Adipose tissue (tissue), 3 donors: Measurements from ENCODE around the gene DELE1. TPM values are rescaled to one million over a fixed set of nuclear protein-coding genes. Genes with fewer than 3 reads are reported as not detected.
A peak's percentile ranks its signal among the peaks of the same experiment; 100 is the strongest.

Experiments used
- H3K27ac ChIP-seq: one replicate; pipeline ENCODE4 v1.5.1; 2013; ENCODE audit warnings: low read depth, low read length
- WGBS, 3 donors: extraction: QIAGEN DNeasy Blood & Tissue Kit; methylation state at CpG; one replicate each; pipeline ENCODE4 v1.1.7; 2013; 5-methylcytosine and 5-hydroxymethylcytosine counted together
- polyA plus RNA-seq, 3 donors: library from polyadenylated mRNA; stranded (reverse); fragments of 200-250 nt; gene quantifications; one replicate each; pipeline ENCODE4 v1.2.3, GENCODE V29; 2013
- donor health status: healthy with polysubstance abuse.
- donor health status: Bipolar disorder and iron deficiency.
- donor health status: healthy.

The DELE1 gene
- polyA plus RNA-seq, result 10 to 100 TPM; 29.9 to 47.0 (median 35.0) TPM

GRCh38 chr5:141923448-141924313, at the start of gene DELE1:
Gene DELE1, plus strand, starts transcription at chr5:141923871. Its CDS starts 71 bp downstream, at chr5:141923942.
- 0 to 1% (median 0%) methylated on average over 51 to 53 of the region's 53 CpGs for WGBS, 3 donors
- H3K27ac ChIP-seq, result peak within 1 kb of the TSS; percentile 95

- WGBS, 3 donors, result 61 to 71% (median 61%) methylated on average over 3 of the region's 3 CpGs
- no peak overlapping the region for H3K27ac ChIP-seq
Measured at GRCh38 chr5:141873933-141874261, 49.8 kb upstream of the DELE1 start.

DNA sequence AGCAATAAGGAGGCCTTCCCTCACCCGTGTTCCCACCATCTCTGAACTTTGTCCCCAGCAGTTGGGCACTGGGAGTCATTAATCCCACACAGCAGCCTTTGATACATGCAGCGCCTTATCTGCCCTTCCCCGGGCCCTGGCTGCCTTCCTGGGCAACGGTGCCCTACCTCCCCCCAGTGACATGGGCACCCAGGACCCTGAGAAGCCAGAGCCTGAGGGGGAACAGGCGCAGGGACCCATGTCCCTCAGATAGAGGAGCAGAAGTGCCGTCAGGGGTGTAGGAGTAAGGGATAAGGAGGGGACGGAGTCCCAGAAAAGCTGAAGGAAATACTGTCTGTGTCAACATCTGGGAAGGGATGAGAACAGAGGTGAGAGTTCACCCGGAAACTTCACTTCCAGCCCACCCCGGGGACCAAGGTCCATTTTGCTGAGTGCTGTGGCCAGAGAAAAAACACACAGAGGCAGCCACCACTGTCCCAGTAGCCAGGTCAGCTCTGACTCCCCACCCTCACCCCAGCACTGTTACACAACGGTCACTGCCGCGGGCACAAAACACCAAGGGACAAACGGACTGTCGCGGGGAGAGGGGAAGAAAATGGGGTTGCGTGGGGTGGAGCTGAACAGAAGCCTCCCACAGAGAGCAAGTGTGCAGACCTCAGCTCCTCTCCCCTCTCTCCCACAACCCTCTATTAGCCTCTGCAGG, 49.3 kb upstream of the DELE1 start:
- WGBS, 3 donors, result 26 to 42% (median 38%) methylated on average over 16 of the region's 16 CpGs
- H3K27ac ChIP-seq, result no peak overlapping the region

DNA sequence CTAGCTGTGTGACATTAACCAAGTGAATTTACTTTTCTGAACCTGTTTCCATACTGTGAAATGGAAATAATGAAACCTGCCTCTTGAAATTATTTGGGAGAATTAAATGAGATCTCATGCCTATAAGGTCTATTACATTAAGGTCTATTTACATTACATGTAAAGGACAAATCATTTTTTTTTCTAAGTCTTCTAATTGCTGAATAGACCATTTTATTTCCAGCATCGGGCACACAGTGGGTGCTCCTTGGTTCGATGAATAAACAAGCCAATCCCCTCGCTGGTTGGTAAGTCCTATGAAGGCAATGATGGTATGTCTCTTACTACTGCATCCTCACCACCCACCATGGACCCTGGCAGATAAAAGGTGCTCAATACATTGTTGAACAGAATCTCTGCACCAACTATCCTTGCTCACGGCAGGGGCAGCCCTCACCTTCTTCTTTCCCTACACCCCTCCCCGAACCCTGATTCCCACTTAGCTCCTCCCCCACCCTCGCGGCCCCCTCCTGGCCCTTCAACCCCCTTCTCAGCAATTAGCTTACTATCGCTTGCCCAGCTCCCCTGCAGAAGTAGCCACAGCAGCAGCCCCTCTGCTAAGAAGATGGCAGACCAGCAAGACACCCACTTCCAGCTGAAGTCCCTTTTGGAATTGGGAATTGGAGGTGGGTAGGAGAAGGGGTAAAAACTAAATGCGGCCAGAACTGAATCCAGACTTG, 48.5 kb upstream of the DELE1 start:
- 14 to 48% (median 21%) methylated on average over 9 of the region's 9 CpGs for WGBS, 3 donors
- no peak overlapping the region for H3K27ac ChIP-seq

DNA sequence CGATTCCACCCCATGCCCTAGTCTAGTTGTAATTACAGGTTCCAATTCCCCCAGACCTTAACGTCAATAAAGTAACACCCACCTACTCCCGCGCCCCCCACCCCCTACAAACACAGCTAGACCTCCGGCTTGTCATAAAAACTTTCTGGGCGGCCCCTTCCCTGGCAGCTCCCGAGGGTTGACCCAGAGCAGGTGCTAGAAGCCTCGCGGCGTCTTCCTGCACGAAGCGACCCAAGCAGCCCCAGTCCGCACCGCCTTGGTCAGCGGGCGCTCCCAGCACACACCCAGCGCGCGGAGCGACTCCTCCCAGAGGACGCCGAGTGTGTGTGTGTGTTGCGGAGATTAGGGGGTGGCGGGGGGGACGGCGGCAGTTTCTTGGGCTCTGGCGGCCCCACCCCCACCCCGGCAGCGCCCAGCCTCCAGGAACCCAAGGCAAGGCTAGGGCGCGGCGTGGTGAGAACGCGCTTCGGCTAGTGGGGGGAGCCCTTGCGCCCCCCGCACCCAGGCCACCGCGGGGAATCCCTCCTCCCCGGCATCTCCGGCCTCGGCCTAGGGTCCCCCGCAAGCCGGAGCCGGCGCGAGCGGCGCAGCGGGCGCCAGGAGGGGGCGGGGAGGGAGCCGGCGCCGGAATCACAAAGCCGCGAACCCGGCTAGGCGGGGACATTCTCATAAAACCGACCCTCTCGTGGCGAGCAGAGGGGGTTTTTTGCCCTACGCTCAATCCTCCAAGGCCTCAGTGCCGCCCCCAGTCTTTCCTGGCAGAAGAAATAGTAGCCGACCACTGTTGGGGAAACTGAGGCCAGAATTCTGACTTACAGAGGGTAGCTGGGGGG, 47.7 kb upstream of the DELE1 start:
- 1% methylated on average over 63 to 65 of the region's 65 CpGs for WGBS, 3 donors
- H3K27ac ChIP-seq, result no peak overlapping the region

DNA sequence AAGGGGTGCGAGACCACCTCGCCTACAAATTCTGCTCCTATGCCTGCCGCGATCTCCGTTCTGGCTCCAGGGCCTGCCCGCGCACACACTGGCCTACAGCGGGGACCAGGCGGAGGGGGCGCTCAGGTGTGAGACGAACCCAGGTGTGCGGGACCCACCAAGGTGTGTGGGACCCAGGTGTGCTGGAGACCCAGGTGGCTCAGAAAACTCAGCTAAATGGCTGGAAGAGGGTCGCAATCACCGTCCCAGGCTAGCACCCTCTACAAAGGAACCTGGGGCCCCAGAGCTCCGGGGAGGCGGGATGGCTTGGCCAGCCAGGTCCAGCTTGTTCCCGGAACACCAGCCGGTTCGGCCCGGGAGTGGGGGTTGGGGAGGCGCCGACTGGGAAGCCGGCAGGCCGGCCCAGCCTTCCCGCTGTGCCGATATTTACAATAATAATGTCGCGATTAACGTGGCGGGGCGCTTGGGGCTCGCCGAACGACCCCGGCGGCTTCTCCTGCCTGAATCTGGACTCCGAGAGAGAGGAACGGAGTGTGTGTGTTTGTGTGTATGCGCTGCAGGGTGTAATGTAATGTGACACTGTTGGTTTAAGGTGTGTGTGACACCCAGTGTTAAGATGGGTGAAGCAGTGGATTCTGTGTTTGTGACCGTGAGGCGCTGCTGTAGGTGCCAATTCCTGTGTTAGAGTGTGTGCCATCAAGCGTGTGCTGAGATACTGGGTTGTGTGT, 46.9 kb upstream of the DELE1 start:
- H3K27ac ChIP-seq, result no peak overlapping the region
- 1 to 3% (median 3%) methylated on average over 42 of the region's 42 CpGs for WGBS, 3 donors

DNA sequence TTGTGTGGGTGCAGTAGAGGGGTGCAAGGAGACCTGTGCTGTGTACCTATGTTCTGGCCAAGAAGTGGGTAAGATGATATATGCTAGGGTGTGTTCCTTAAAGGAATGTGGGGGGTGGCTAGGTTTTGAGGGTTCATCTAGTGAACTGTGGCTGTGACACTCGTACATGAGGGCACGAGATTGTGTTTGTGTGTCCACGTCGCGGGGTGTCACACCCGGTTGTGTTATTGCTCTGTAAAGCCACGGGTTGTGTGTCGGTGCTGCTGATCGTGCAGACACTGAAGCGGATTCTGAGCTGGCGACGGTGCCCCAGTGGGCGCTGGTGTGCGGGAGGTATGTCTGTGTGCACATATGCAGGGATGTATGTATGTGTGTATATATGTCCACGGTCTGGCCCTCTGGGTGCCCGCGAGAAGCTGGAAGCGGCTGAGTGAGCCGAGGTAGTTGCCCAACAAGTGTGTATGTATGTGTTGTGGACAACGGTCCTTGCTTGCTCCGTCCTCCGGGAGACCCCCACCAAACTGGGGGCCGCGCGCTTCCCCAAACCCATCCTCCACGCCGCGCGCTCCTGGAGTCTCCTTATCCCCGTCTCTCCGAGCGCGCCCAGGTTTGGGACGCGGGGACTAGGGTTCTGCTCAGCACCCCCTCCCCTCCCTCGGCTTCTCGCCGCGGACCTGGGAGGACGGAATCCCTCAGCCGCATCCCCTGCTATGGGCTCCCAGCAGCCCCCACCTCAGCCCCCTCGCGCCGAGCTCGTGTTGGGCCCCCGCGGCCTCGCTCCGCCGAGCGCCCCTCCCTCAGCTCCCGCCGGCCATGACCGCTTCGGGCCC, 46.1 kb upstream of the DELE1 start:
- no peak overlapping the region for H3K27ac ChIP-seq
- WGBS, 3 donors, result 0 to 2% (median 1%) methylated on average over 47 to 55 of the region's 55 CpGs

GRCh38 chr5:141878186-141878710, 45.4 kb upstream of the DELE1 start, which contains the start of gene PCDH1:
Gene PCDH1, minus strand, starts transcription at chr5:141878410. Its CDS starts 148 bp downstream, at chr5:141878262.
- H3K27ac ChIP-seq, result no peak within 1 kb of the TSS
- 0 to 1% (median 1%) methylated on average over 17 to 48 of the region's 63 CpGs for WGBS, 3 donors

DNA sequence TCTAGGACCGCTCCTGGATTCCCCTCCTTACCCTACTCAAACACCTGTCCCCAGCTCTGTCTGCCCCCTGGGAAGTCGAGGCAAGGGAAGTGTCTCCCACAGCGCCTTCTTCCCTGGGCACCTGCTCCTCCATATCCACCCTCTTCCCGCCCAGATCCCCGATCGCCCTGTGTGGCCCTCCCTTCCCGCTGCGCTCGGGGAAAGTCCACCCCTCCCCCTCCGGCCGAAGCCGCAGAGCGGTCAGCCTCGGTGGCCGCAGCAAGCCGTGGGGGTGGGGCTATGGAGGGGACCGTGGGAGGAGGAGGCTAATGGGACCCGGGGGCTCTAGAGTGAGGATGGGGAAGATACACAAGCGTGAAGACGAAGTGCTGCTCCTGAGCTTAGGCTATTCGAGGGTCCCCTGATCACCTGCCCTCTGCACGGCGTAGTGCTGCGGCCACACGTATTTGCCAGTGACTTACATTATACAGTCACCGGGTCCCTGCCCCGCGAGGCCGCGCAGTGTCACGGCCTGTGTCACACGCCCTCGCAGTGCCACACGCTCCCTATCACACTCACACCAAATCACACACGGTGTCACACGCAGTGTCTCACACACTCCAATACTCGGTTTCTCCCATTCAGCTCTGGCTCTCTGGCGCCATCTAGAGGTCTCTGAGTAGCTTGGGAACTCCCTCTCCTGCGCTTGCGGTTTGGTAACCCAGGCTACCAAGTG, 44.8 kb upstream of the DELE1 start:
- WGBS, 3 donors, result 0 to 2% (median 1%) methylated on average over 33 to 40 of the region's 40 CpGs
- H3K27ac ChIP-seq, result no peak overlapping the region

DNA sequence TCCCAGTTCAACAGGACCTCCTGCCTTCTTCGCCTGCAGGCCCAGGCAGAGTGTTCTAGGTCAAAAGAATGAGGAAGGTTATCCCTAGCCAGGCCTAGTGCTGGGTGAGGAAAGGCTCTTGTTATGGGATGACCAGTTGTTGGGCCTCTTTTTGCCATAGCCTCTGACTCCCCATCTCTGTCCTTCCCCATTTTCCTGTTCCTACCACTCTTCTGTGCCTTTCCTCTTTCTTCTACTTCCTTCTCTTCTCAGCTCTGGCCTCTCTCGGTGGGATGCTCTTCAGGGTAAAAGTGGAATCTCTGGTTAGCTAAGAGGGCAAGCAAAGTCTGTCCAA, 44.3 kb upstream of the DELE1 start:
- 0 to 1% (median 0%) methylated on average over 2 of the region's 2 CpGs for WGBS, 3 donors
- no peak overlapping the region for H3K27ac ChIP-seq

DNA sequence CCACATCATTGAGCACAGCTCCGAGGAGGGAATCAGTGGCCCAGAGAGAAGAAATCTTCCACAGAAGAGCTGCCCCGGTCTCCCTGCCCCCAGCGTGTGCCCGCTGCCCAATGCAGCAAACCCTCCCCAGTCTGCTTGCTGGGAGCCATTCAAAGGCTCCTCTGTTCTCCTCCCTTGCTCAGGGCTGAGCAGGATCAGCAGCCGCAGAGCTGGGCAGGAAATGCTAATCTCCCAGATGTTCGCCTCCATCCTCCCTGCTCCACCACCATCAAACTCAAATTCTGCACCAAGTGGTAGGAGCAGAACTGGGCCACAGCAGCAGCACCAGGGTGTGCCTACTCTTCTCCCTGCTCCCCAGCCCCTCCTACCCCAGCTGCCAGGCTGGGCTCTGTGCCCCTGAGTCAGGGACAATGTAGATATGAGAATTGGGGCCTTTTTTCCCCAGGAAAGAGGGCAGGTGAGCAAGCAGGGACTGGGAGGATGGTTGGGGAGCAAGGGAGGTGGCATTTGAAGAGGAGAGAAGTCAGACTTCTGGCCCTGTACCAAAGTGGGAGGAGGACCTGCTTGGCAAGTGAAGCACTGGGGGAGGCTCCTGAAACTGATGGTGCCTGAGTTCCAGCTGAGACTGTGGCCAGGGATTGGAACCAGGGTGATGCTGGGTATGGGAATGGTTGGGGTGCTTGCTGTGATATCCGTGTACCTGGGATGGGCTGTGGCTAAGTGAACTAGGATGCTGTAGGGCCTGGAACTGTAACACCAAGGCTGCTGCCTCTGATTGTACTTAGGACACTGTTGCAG, 43.5 kb upstream of the DELE1 start:
- WGBS, 3 donors, result 27 to 29% (median 28%) methylated on average over 7 of the region's 7 CpGs
- H3K27ac ChIP-seq, result no peak overlapping the region

- 19 to 36% (median 34%) methylated on average over 8 of the region's 8 CpGs for WGBS, 3 donors
- no peak overlapping the region for H3K27ac ChIP-seq
Measured at GRCh38 chr5:141880961-141881801, 42.5 kb upstream of the DELE1 start.

- WGBS, 3 donors, result 21 to 38% (median 24%) methylated on average over 4 of the region's 4 CpGs
- no peak overlapping the region for H3K27ac ChIP-seq
Measured at GRCh38 chr5:141881886-141882285, 41.8 kb upstream of the DELE1 start.

GRCh38 chr5:141882594-141883183, 41.0 kb upstream of the DELE1 start:
- WGBS, 3 donors, result 11 to 22% (median 14%) methylated on average over 13 of the region's 13 CpGs
- H3K27ac ChIP-seq, result no peak overlapping the region
